Hematopoietic multipotent progenitor cell (in vitro differentiated cells): ENCODE data around the gene PPP2R2C. TPM values are rescaled to one million over a fixed set of nuclear protein-coding genes. Genes with fewer than 3 reads are reported as not detected.
A peak's percentile ranks its signal among the peaks of the same experiment; 100 is the strongest.

Experiments
- DNase-seq, 3 donors: peaks; one replicate each; pipeline ENCODE4 v3.0.0-alpha.2; 2011 to 2015; ENCODE audit warnings: low read depth in 2 of 3, low spot score in 2 of 3
- total RNA-seq: library from RNA; depleted of rRNA; stranded (reverse); fragments of >200 nt; gene quantifications from one replicate; pipeline ENCODE4 v1.2.3, GENCODE V29; 2012

The PPP2R2C gene
- total RNA-seq, 1 donor: under 0.01 TPM

- no peak for DNase-seq
Observed at GRCh38 chr4:6383929-6384328, 88.5 kb downstream of the PPP2R2C start.

GRCh38 chr4:6383009-6383404, 89.4 kb downstream of the PPP2R2C start:
- DNase-seq: no peak

GRCh38 chr4:6381571-6382123, 90.8 kb downstream of the PPP2R2C start:
- DNase-seq: no peak

GRCh38 chr4:6380746-6381410, 91.5 kb downstream of the PPP2R2C start:
- DNase-seq: no peak

- no peak for DNase-seq
Observed at GRCh38 chr4:6379767-6380745, 92.4 kb downstream of the PPP2R2C start.

GRCh38 chr4:6378493-6379445, 93.6 kb downstream of the PPP2R2C start:
- DNase-seq: no peak

- DNase-seq: no peak
Observed at GRCh38 chr4:6377626-6378492, 94.6 kb downstream of the PPP2R2C start.

GRCh38 chr4:6375620-6376295, 96.7 kb downstream of the PPP2R2C start:
- no peak for DNase-seq

GRCh38 chr4:6374575-6374974, 97.8 kb downstream of the PPP2R2C start:
- DNase-seq: no peak

- DNase-seq: no peak
Observed at GRCh38 chr4:6373541-6374410, 98.6 kb downstream of the PPP2R2C start.

GRCh38 chr4:6372649-6373525, 99.5 kb downstream of the PPP2R2C start:
- DNase-seq: peak in 2 of 3 donors; percentile 9 to 33

GRCh38 chr4:6371812-6372211, 100.6 kb downstream of the PPP2R2C start:
- no peak for DNase-seq

GRCh38 chr4:6371271-6371670, 101.1 kb downstream of the PPP2R2C start:
- DNase-seq: no peak

GRCh38 chr4:6369924-6370645, 102.3 kb downstream of the PPP2R2C start:
- DNase-seq: no peak

- no peak for DNase-seq
Observed at GRCh38 chr4:6369511-6369910, 102.9 kb downstream of the PPP2R2C start.

- no peak for DNase-seq
Observed at GRCh38 chr4:6369035-6369434, 103.4 kb downstream of the PPP2R2C start.
